Measurements from ENCODE around the gene AMDHD2.
"Not testable (repeated sequence)": the region's sequence is repeated elsewhere in the genome, so short reads cannot be mapped to it uniquely, and the experiment has no call there.

Gene AMDHD2

DNA sequence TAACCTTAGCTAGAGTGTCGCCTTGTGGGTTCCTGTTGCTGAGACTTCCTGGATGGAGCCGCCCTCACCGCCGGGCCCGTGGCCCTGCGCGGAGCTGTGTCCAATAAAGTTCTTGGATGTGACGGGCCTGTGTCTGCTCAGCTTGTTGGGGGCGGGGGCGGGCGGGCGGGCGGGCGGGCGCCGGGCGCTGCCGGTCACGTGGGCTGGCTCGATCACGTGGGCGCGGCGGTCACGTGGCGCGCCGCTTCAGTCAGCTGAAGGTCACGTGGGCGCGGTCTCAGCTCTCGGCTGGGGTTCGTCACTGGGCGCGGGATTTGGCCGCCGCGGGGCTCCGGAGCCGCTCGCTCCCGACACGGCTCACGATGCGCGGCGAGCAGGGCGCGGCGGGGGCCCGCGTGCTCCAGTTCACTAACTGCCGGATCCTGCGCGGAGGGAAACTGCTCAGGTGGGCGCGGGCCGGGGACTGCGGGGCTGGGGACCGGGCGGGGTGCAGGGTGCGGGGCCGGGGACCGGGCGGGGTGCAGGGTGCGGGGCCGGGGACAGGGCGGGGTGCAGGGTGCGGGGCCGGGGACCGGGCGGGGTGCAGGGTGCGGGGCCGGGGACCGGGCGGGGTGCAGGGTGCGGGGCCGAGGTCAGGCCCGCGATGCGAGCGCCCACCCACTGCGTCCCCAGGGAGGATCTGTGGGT is at the start of gene AMDHD2:
Gene AMDHD2 (plus strand): TSS at position 275 of the 687 bp plus-strand sequence. CDS start 88 bp downstream, at position 363.
- DNase-seq (peak; percentile 93), ATAC-seq (peak; percentile 66)

- DNase-seq (no peak), ATAC-seq (no peak)
These were observed 49.6 kb upstream of the AMDHD2 start for GRCh38 chr16:2470603-2471015.

GRCh38 chr16:2471016-2471652 is 49.0 kb upstream of the AMDHD2 start, which contains the start of gene NTN3:
TSS of gene NTN3 (plus strand) at chr16:2471297. CDS start at chr16:2471702, 405 bp downstream.
- ATAC-seq = no peak
- peak; percentile 32 for DNase-seq

DNA sequence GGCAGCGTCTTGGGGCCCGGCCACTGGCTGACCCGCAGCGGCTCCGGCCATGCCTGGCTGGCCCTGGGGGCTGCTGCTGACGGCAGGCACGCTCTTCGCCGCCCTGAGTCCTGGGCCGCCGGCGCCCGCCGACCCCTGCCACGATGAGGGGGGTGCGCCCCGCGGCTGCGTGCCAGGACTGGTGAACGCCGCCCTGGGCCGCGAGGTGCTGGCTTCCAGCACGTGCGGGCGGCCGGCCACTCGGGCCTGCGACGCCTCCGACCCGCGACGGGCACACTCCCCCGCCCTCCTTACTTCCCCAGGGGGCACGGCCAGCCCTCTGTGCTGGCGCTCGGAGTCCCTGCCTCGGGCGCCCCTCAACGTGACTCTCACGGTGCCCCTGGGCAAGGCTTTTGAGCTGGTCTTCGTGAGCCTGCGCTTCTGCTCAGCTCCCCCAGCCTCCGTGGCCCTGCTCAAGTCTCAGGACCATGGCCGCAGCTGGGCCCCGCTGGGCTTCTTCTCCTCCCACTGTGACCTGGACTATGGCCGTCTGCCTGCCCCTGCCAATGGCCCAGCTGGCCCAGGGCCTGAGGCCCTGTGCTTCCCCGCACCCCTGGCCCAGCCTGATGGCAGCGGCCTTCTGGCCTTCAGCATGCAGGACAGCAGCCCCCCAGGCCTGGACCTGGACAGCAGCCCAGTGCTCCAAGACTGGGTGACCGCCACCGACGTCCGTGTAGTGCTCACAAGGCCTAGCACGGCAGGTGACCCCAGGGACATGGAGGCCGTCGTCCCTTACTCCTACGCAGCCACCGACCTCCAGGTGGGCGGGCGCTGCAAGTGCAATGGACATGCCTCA is 48.3 kb upstream of the AMDHD2 start:
- ATAC-seq = no peak
- DNase-seq = no peak

GRCh38 chr16:2472488-2472864 is 47.7 kb upstream of the AMDHD2 start:
- ATAC-seq = no peak
- no peak for DNase-seq

DNA sequence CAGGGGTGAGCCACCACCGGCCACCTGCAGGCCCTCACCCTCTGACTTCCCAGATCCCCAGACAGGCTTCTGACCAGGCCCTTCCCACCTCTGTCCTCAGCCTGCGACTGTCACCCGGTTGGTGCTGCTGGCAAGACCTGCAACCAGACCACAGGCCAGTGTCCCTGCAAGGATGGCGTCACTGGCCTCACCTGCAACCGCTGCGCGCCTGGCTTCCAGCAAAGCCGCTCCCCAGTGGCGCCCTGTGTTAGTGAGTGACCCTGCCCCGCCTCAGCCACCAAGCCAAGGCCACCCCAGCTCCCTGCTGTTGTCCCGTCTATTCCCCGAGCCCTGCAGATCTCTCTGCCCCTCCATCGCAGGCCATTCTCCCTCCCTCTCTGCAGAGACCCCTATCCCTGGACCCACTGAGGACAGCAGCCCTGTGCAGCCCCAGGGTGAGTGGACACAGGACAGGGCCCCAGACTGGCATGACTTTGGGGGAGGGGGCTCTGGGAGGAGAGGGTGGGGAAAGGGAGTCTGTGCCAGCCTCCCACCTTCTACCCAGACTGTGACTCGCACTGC is 47.2 kb upstream of the AMDHD2 start:
- no peak for DNase-seq
- no peak for ATAC-seq

DNA sequence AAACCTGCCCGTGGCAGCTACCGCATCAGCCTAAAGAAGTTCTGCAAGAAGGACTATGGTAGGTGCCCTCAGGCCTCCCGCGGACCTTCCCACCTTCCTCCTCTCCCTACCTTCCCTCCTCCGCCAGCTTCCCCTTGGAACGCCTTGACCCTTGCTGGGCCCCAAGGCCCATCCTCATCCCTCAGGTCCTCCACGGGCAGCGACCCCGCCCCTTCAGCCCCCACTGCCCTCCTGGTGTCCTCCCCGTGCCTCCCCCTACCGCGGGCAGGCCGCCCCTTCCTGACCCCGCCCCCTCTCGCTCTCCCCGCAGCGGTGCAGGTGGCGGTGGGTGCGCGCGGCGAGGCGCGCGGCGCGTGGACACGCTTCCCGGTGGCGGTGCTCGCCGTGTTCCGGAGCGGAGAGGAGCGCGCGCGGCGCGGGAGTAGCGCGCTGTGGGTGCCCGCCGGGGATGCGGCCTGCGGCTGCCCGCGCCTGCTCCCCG is 46.7 kb upstream of the AMDHD2 start:
- ATAC-seq = no peak
- DNase-seq = peak; percentile 45

GRCh38 chr16:2473999-2474876 is 45.9 kb upstream of the AMDHD2 start:
- DNase-seq (peak; percentile 66), ATAC-seq (peak; percentile 52)

DNA sequence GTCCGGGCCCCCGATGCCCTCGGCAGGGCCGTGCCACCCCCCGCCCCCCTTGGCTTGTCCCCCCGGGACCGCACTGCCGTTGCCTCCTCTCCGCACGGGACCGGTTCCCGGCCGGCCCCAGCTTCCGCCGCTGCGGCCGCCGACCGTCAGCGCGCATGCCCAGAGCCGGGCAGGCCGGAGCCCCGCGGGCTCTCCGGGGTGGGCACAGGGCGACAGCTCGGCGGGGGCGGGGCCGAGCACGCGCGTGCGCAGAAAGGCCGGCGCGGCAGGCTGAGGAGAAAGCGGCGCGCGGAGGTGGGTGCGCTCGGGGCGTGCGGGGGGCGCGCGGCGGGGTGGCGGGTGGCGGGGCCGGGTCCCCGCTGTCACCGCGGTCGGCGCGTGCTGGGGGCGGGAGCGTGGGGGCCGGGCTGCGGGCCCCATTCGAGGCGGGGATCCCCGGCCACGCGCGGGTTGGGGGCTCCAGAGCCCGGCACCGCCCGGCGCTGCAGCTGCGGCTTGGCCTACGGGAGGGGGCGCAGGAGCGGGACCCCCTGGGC is 45.2 kb upstream of the AMDHD2 start, which contains the start of gene TBC1D24:
Gene TBC1D24 (plus strand): TSS at position 251 of the 536 bp plus-strand sequence. CDS start 21,022 bp downstream, outside the sequence.
- DNase-seq (peak; percentile 92), ATAC-seq (peak; percentile 66)

GRCh38 chr16:2475413-2476344 is 44.5 kb upstream of the AMDHD2 start:
- ATAC-seq (peak; percentile 48), DNase-seq (peak; percentile 58)

DNA sequence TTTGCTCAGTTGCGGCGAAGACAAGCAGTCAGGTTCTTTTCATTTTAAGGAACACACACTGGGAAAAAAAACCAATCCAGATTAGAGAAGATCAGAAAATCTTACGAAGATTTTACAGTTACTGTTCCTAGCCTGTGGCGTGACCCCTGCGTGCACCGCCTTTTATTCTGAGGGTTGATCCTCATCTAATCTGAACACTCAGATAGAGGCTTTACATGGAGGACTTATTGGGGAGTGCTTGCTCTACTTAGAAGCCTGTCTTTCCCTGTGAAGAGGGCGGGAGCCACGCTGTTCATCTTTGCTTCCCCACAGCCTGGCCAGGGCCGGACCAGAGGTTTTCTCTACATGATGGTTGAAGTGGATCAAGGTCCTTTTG is 43.8 kb upstream of the AMDHD2 start:
- no peak for DNase-seq
- ATAC-seq = no peak

DNA sequence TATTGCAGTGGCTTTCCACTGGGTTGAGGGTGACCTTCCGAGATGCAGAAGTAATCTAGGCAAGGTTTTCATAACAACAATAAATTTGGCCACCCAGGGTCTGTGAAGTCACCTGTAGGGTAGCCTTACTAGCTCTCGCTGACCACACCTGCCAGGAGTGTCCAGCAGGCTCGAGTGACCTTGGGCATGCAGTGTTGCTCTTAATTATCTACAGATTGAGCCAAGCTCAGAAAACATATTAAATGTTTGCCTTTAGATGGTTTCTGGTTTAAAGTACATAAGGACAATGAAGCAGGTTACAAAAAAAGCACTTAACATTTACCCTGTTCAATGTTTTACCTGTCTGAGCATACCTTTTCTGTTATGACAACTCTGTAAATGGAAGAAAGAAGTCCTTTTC is 43.4 kb upstream of the AMDHD2 start:
- DNase-seq = no peak
- ATAC-seq = no peak

DNA sequence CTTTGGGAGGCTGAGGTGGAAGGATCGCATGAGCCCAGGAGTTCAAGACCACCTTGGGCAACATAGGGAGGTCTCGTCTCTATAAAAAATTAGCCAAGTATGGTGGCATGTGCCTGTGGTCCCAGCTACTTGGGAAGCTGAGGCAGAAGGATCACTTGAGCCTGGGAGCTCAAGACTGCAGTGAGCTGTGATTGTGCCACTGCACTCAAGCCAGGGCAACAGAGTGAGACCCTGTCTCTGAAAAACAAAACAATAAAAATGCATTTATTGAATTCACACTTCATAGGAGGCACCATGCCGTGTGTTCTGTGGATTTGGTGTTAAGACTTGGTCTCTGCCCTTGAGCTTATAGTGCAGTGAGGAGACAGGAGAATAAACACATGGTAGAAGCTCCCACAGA is 42.8 kb upstream of the AMDHD2 start:
- DNase-seq = no peak
- no peak for ATAC-seq

DNA sequence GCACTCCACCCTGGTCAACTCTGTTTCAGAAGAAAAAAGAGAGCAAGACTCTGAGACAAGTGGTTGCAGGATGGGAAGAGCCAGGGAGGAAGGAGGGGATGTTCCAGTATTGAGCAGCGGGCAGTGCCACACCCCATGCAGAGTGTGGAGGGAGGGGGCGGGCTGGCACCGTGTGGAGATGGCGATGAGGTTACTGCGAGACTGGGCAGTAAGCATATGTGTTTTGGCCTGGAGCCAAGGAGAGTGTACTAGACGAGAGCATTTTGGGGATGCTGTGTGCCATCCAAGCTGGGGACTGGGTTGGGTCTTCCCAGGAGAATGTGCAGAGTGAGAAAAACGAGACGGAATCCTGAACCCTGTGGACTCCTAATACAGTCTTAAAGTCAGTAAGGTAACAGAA is 41.9 kb upstream of the AMDHD2 start:
- DNase-seq = no peak
- no peak for ATAC-seq

GRCh38 chr16:2479996-2480395 is 40.2 kb upstream of the AMDHD2 start:
- not testable (repeated sequence) for ATAC-seq, DNase-seq

DNA sequence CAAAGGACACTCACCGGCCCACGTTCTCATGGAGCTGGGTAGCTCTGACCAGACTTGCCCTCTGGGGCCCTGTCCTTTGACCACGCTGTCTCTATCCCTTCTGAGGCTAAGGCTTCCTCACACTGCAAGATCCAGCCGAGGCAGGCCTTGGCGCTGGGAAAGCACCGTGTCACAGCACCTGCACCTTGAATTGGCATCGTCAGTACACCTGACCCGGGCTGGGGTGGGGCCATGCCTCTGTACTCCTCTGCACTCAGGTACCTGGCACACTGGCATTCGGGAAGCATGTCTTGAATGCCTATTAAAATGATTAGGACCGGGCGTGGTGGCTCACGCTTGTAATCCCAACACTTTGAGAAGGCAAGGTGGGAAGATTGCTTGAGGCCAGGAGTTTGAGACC is 39.2 kb upstream of the AMDHD2 start:
- no peak for DNase-seq
- no peak for ATAC-seq

- no peak for ATAC-seq
- DNase-seq = no peak
These were observed 38.5 kb upstream of the AMDHD2 start for GRCh38 chr16:2481676-2482075.

- DNase-seq (no peak), ATAC-seq (no peak)
These were observed 37.9 kb upstream of the AMDHD2 start for GRCh38 chr16:2482249-2482648.

GRCh38 chr16:2482708-2483534 is 37.2 kb upstream of the AMDHD2 start:
- DNase-seq = no peak
- ATAC-seq = no peak
